K562 (cell line): ENCODE measurements around the gene LRRC3C. TPM values are rescaled to one million over a fixed set of nuclear protein-coding genes. Genes with fewer than 3 reads are reported as not detected.

Experiments
- ARID1B ChIP-seq: fragments of 450-650 bp; IDR thresholded peaks from 2 replicates; pipeline ENCODE4 v1.6.1; 2016; ENCODE audit warnings: antibody characterized with exemption, mild to moderate bottlenecking, inconsistent platforms
- ATF1 ChIP-seq, 2 experiments: fragments of 450-650 bp in 1 of 2; IDR thresholded peaks; 2 replicates each; pipeline ENCODE4 v1.6.1; 2016; ENCODE audit warnings: missing compliant biosample characterization in 1 of 2, missing genetic modification characterization in 1 of 2
- CBFA2T2 ChIP-seq: fragments of 450-650 bp; conservative IDR thresholded peaks from 2 replicates; pipeline ENCODE4 v1.6.1; 2017; ENCODE audit warnings: mild to moderate bottlenecking
- CTBP1 ChIP-seq: fragments of 450-650 bp; IDR thresholded peaks from 2 replicates; pipeline ENCODE4 v1.6.1; 2016; ENCODE audit warnings: borderline replicate concordance
- EZH2 ChIP-seq: IDR thresholded peaks from 2 replicates; pipeline ENCODE4 v1.6.1; 2012; ENCODE audit warnings: low read depth, mild to moderate bottlenecking, inconsistent platforms, low read length, borderline replicate concordance
- HEY1 ChIP-seq: fragments of 250-450 bp; sonication (Bioruptor Pico); IDR thresholded peaks from 2 replicates; pipeline ENCODE4 v1.5.0; 2020; ENCODE audit warnings: mild to moderate bottlenecking, moderate library complexity, borderline replicate concordance
- NFE2 ChIP-seq: IDR thresholded peaks from 2 replicates; pipeline ENCODE4 v1.6.1; 2014; ENCODE audit warnings: antibody characterized with exemption, low read depth
- POLR3G ChIP-seq: IDR thresholded peaks from 2 replicates; pipeline ENCODE4 v1.6.1; 2011; ENCODE audit not compliant: insufficient read length, insufficient replicate concordance; ENCODE audit errors: extremely low read depth
- RNF2 ChIP-seq: sonication (generic); IDR thresholded peaks from 2 replicates; pipeline ENCODE4 v1.6.1; 2016
- SIN3B ChIP-seq: fragments of 450-650 bp; IDR thresholded peaks from 2 replicates; pipeline ENCODE4 v1.6.1; 2017; ENCODE audit warnings: low read depth, mild to moderate bottlenecking, moderate library complexity
- TEAD4 ChIP-seq, 2 experiments: sonication (generic) in 1 of 2; formaldehyde crosslinking in 1 of 2; IDR thresholded peaks; 2 replicates each; pipeline versions ENCODE4 v1.6.1 to v1.8.0; 2012 to 2022; ENCODE audit warnings: borderline replicate concordance in 1 of 2, inconsistent platforms in 1 of 2, low read length in 1 of 2, mild to moderate bottlenecking in 1 of 2, missing genetic modification reagents in 1 of 2
- ZNF347 ChIP-seq: fragments of 450-650 bp; formaldehyde crosslinking; IDR thresholded peaks from 2 replicates; pipeline ENCODE4 v1.4.0; 2020; ENCODE audit warnings: low read depth, mild to moderate bottlenecking, moderate library complexity
- ZNF695 ChIP-seq: fragments of 450-650 bp; formaldehyde crosslinking; IDR thresholded peaks from 2 replicates; pipeline ENCODE4 v1.4.0; 2020; ENCODE audit warnings: mild to moderate bottlenecking, moderate library complexity
- ZNF75A ChIP-seq: fragments of 450-650 bp; formaldehyde crosslinking; IDR thresholded peaks from 2 replicates; pipeline ENCODE4 v1.4.0; 2020; ENCODE audit warnings: mild to moderate bottlenecking
- ZSCAN32 ChIP-seq: fragments of 450-650 bp; formaldehyde crosslinking; IDR thresholded peaks from 2 replicates; pipeline ENCODE4 v1.4.0; 2020; ENCODE audit warnings: mild to moderate bottlenecking, moderate library complexity
- polyA plus RNA-seq, 8 experiments: library from polyadenylated mRNA; depleted of rRNA in 4 of 8; stranded (reverse) in 5 of 8; unstranded in 3 of 8; fragments of >200 nt; fragmentation: Nextera tagmentation in 2 of 8; fragmentation: Illumina TruSeq in 1 of 8; extraction: Ambion mirVana in 2 of 8; extraction: Trizol in 1 of 8; gene quantifications; 2 replicates each; pipeline versions ENCODE4 v1.2.1 to v1.2.3, GENCODE V29; 2011 to 2014; ENCODE audit warnings: inconsistent platforms in 1 of 8, missing spikeins in 1 of 8
- total RNA-seq, 7 experiments: library from RNA; depleted of rRNA in 6 of 7; stranded (reverse); fragments of >200 nt in 6 of 7; fragmentation: Illumina TruSeq in 2 of 7; extraction: Trizol in 2 of 7; gene quantifications; 2 replicates each; pipeline versions ENCODE4 v1.2.1 to v1.2.3, GENCODE V29; 2011 to 2021; ENCODE audit warnings: low replicate concordance in 1 of 7
- TF ChIP-seq, protein P1 (sequence below): IDR thresholded peaks from 2 replicates; pipeline ENCODE4 v1.6.1; 2012; ENCODE audit warnings: low read depth, low read length, improper control_type of control experiment, borderline replicate concordance
- TF ChIP-seq, protein P2 (sequence below): fragments of 250-450 bp; sonication (Bioruptor Pico); IDR thresholded peaks from 2 replicates; pipeline ENCODE4 v1.8.0; 2022; ENCODE audit warnings: moderate library complexity, mild to moderate bottlenecking, inconsistent platforms
- TF ChIP-seq, protein P3 (sequence below): fragments of 450-650 bp; conservative IDR thresholded peaks from 2 replicates; pipeline ENCODE4 v1.6.1; 2016; ENCODE audit warnings: missing genetic modification characterization, low read depth, mild to moderate bottlenecking, missing compliant biosample characterization, moderate library complexity
- TF ChIP-seq, protein P4 (sequence below): fragments of 450-650 bp; IDR thresholded peaks from 2 replicates; pipeline ENCODE4 v1.7.0; 2016; ENCODE audit warnings: borderline replicate concordance
- TF ChIP-seq, protein P5 (sequence below): fragments of 450-650 bp; formaldehyde crosslinking; IDR thresholded peaks from 2 replicates; pipeline ENCODE4 v1.4.0; 2020; ENCODE audit warnings: mild to moderate bottlenecking, mixed read lengths

Gene LRRC3C
- total and polyA plus RNA-seq, 9 of the 15 experiments (the other 6 are each of a cell fraction or from before 2014, with no cell fraction given) = not detected

GRCh38 chr17:39927101-39927928, at the start of gene LRRC3C, which contains the start of gene ORMDL3 (continued):
- TF ChIP-seq, protein P1, sequence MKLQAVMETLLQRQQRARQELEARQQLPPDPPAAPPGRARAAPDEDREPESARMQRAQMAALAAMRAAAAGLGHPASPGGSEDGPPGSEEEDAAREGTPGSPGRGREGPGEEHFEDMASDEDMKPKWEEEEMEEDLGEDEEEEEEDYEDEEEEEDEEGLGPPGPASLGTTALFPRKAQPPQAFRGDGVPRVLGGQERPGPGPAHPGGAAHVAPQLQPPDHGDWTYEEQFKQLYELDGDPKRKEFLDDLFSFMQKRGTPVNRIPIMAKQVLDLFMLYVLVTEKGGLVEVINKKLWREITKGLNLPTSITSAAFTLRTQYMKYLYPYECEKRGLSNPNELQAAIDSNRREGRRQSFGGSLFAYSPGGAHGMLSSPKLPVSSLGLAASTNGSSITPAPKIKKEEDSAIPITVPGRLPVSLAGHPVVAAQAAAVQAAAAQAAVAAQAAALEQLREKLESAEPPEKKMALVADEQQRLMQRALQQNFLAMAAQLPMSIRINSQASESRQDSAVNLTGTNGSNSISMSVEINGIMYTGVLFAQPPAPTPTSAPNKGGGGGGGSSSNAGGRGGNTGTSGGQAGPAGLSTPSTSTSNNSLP = no peak; the same call in 1 of the 2 replicates
- TF ChIP-seq ZNF695 (no peak), ARID1B (no peak), CTBP1 (no peak; the same call in 1 of the 2 replicates), RNF2 (peak; percentile 50), SIN3B (peak; percentile 55), NFE2 (0 out of 2 replicates have a peak, but pooled peaks have one; percentile 16), TEAD4 (IDR thresholded peaks at IDR 0.05; ENCODE audit: low read length) (no peak), TEAD4 (CRISPR knock-in tag; IDR thresholded peaks at IDR 0.05; ENCODE audit: borderline replicate concordance) (no peak), EZH2 (no peak), ATF1 (CRISPR knock-in tag; IDR thresholded peaks at IDR 0.05) (peak; percentile 97), ATF1 (tag; IDR thresholded peaks at IDR 0.05) (peak; percentile 100), POLR3G (no peak), ZNF75A (CRISPR knock-in tag) (no peak), CBFA2T2 (no peak), ZSCAN32 (CRISPR knock-in tag) (no peak), ZNF347 (CRISPR knock-in tag) (no peak), HEY1 (CRISPR knock-in tag) (no peak)
- TF ChIP-seq, protein P2, sequence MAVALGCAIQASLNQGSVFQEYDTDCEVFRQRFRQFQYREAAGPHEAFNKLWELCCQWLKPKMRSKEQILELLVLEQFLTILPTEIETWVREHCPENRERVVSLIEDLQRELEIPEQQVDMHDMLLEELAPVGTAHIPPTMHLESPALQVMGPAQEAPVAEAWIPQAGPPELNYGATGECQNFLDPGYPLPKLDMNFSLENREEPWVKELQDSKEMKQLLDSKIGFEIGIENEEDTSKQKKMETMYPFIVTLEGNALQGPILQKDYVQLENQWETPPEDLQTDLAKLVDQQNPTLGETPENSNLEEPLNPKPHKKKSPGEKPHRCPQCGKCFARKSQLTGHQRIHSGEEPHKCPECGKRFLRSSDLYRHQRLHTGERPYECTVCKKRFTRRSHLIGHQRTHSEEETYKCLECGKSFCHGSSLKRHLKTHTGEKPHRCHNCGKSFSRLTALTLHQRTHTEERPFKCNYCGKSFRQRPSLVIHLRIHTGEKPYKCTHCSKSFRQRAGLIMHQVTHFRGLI (CRISPR knock-in tag) = 0 out of 2 replicates have a peak, but pooled peaks have one; percentile 28
- TF ChIP-seq, protein P3, sequence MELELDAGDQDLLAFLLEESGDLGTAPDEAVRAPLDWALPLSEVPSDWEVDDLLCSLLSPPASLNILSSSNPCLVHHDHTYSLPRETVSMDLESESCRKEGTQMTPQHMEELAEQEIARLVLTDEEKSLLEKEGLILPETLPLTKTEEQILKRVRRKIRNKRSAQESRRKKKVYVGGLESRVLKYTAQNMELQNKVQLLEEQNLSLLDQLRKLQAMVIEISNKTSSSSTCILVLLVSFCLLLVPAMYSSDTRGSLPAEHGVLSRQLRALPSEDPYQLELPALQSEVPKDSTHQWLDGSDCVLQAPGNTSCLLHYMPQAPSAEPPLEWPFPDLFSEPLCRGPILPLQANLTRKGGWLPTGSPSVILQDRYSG (tag) = peak; percentile 81
- TF ChIP-seq, protein P4, sequence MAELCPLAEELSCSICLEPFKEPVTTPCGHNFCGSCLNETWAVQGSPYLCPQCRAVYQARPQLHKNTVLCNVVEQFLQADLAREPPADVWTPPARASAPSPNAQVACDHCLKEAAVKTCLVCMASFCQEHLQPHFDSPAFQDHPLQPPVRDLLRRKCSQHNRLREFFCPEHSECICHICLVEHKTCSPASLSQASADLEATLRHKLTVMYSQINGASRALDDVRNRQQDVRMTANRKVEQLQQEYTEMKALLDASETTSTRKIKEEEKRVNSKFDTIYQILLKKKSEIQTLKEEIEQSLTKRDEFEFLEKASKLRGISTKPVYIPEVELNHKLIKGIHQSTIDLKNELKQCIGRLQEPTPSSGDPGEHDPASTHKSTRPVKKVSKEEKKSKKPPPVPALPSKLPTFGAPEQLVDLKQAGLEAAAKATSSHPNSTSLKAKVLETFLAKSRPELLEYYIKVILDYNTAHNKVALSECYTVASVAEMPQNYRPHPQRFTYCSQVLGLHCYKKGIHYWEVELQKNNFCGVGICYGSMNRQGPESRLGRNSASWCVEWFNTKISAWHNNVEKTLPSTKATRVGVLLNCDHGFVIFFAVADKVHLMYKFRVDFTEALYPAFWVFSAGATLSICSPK = no peak
- TF ChIP-seq, protein P5, sequence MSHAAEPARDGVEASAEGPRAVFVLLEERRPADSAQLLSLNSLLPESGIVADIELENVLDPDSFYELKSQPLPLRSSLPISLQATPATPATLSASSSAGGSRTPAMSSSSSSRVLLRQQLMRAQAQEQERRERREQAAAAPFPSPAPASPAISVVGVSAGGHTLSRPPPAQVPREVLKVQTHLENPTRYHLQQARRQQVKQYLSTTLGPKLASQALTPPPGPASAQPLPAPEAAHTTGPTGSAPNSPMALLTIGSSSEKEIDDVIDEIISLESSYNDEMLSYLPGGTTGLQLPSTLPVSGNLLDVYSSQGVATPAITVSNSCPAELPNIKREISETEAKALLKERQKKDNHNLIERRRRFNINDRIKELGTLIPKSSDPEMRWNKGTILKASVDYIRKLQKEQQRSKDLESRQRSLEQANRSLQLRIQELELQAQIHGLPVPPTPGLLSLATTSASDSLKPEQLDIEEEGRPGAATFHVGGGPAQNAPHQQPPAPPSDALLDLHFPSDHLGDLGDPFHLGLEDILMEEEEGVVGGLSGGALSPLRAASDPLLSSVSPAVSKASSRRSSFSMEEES (CRISPR knock-in tag) = no peak
